DND-41 (cell line): ENCODE measurements around the gene RPL10.

Experiments
- ATAC-seq: fragments of 200-7000 bp; cut with Tn5 transposase; 3 replicates; pipeline ENCODE4 v1.9.1; 2021; ENCODE audit warnings: low read depth; ENCODE audit not compliant: insufficient read depth
- DNase-seq: peaks from one replicate; pipeline ENCODE4 v3.0.0-alpha.2; 2020
- H2AFZ ChIP-seq: 2 replicates; pipeline ENCODE4 v1.6.0; 2012; ENCODE audit warnings: low read depth, low read length
- H3K27ac ChIP-seq: 2 replicates; pipeline ENCODE4 v1.5.1; 2012; ENCODE audit warnings: low read length, inconsistent platforms
- H3K27me3 ChIP-seq: fragments of 200-600 bp; sonication (generic); 2 replicates; pipeline ENCODE4 v1.6.0; 2012; ENCODE audit warnings: low read length, mild to moderate bottlenecking, inconsistent platforms; ENCODE audit not compliant: insufficient read depth, poor library complexity
- H3K36me3 ChIP-seq: 2 replicates; pipeline ENCODE4 v1.5.1; 2012; ENCODE audit warnings: low read length, inconsistent platforms; ENCODE audit not compliant: insufficient read depth
- H3K4me1 ChIP-seq: 2 replicates; pipeline ENCODE4 v1.5.1; 2012; ENCODE audit warnings: mild to moderate bottlenecking, low read length; ENCODE audit not compliant: insufficient read depth
- H3K4me2 ChIP-seq: 2 replicates; pipeline ENCODE4 v1.6.0; 2012; ENCODE audit warnings: mild to moderate bottlenecking, moderate library complexity, low read length, inconsistent platforms; ENCODE audit not compliant: insufficient read depth
- H3K4me3 ChIP-seq, 2 experiments: fragments of 200-600 bp in 1 of 2; shearing (Covaris generic) in 1 of 2; 2 replicates each; pipeline ENCODE4 v1.5.1; 2012 to 2016; ENCODE audit warnings: inconsistent platforms in 2 of 2, low read length in 2 of 2, mild to moderate bottlenecking in 2 of 2, low read depth in 1 of 2, moderate library complexity in 1 of 2
- H3K79me2 ChIP-seq: 2 replicates; pipeline ENCODE4 v1.6.0; 2012; ENCODE audit warnings: low read length, inconsistent platforms; ENCODE audit not compliant: insufficient read depth
- H3K9ac ChIP-seq: 2 replicates; pipeline ENCODE4 v1.6.0; 2012; ENCODE audit warnings: low read depth, mild to moderate bottlenecking, inconsistent platforms, low read length, moderate library complexity
- H3K9me3 ChIP-seq: 2 replicates; pipeline ENCODE4 v1.5.1; 2012; ENCODE audit warnings: low read length, moderate library complexity, mild to moderate bottlenecking, inconsistent platforms; ENCODE audit not compliant: insufficient read depth, severe bottlenecking
- H4K20me1 ChIP-seq: 2 replicates; pipeline ENCODE4 v1.6.0; 2012; ENCODE audit warnings: low read length; ENCODE audit not compliant: insufficient read depth
- EZH2 ChIP-seq: IDR thresholded peaks from 3 replicates; pipeline ENCODE4 v1.6.1; 2012; ENCODE audit warnings: borderline replicate concordance, low read depth, mild to moderate bottlenecking, moderate library complexity, low read length, inconsistent platforms; ENCODE audit not compliant: severe bottlenecking
- TF ChIP-seq, protein P1 (sequence below): IDR thresholded peaks from 2 replicates; pipeline ENCODE4 v1.5.1; 2012; ENCODE audit warnings: borderline replicate concordance, low read length, moderate library complexity, mild to moderate bottlenecking; ENCODE audit not compliant: poor library complexity, severe bottlenecking; ENCODE audit errors: extremely low read depth

The RPL10 gene

DNA sequence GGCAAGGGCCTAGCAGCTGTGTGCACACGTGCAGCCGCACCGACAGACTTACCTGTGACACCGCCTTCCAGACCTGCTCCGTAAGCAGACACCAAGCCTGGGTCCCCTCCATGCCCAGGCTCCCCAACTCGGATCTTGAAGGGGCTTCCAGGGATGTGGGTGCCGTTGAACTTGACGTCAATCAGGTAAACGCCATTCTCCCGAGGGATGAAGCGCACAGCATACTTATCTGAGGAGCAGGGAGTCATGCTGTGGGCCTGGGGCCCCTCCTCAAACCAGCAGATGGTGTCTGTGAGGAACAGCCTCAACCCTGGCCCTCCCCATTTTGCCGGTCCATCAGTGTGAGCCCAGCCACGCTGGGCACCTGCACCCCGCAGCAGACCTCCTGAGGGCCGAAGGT is 48.2 kb upstream of the RPL10 start:
- Histone ChIP-seq H3K4me3 (no peak overlapping the region), H3K36me3 (peaks cover 64% of the 10 kb centered on the region), H3K27me3 (no peaks in the 10 kb centered on the region), H3K4me2 (no peak overlapping the region), H3K79me2 (no peaks in the 10 kb centered on the region), H3K9me3 (no peaks in the 10 kb centered on the region), H3K4me1 (no peaks in the 10 kb centered on the region), H3K27ac (no peak overlapping the region), H2AFZ (no peak overlapping the region), H3K9ac (no peak overlapping the region), H4K20me1 (peaks cover 48% of the 10 kb centered on the region)
- TF ChIP-seq EZH2 = no peak
- TF ChIP-seq, protein P1, sequence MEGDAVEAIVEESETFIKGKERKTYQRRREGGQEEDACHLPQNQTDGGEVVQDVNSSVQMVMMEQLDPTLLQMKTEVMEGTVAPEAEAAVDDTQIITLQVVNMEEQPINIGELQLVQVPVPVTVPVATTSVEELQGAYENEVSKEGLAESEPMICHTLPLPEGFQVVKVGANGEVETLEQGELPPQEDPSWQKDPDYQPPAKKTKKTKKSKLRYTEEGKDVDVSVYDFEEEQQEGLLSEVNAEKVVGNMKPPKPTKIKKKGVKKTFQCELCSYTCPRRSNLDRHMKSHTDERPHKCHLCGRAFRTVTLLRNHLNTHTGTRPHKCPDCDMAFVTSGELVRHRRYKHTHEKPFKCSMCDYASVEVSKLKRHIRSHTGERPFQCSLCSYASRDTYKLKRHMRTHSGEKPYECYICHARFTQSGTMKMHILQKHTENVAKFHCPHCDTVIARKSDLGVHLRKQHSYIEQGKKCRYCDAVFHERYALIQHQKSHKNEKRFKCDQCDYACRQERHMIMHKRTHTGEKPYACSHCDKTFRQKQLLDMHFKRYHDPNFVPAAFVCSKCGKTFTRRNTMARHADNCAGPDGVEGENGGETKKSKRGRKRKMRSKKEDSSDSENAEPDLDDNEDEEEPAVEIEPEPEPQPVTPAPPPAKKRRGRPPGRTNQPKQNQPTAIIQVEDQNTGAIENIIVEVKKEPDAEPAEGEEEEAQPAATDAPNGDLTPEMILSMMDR = no peak
- ATAC-seq (no peak), DNase-seq (no peak)

DNA sequence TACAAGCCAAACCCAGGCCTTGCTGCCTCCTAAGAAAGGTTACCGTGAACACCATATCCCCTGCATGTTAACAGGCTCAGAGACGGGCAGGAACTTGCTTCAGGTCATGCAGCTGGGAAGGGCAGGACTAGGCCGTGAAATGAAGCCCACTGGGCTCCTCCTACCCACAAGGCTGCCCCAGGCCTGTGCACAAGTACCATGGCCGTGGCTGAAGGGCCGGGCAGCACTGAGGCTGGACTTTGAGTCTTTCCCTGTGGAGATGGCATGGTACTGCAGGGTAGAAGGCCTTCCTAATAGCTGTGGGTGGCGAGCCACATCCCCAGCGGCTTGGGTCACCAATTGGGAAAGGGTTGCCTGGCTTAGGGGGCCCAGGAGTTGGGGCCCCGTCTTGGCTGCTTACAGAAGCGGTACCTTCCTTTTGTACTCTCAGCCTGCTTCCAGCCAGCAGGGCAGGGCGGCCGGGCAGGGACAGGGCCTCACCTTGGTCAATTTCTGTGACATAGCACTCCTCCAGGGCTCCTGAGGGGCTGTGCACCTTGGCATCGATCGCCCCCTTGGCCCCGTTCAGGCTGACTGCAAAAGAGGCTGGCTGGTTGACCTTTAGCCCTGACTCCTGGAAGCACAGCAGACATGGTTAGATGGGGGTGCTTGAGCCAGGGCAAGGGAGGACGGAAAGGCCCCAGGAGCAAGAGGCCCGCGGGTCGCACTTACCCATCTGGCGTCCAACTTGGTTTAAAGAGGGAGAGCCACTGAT is 47.6 kb upstream of the RPL10 start:
- no peak overlapping the region for H2AFZ ChIP-seq
- H3K27me3 ChIP-seq = no peaks in the 10 kb centered on the region
- no peaks in the 10 kb centered on the region for H3K4me1 ChIP-seq
- no peak overlapping the region for H3K4me2 ChIP-seq
- H3K9ac ChIP-seq = no peak overlapping the region
- peaks cover 70% of the 10 kb centered on the region for H3K36me3 ChIP-seq
- H4K20me1 ChIP-seq = peaks cover 55% of the 10 kb centered on the region
- no peaks in the 10 kb centered on the region for H3K9me3 ChIP-seq
- no peak for DNase-seq
- no peak for ATAC-seq
- no peak overlapping the region for H3K27ac ChIP-seq
- H3K4me3 ChIP-seq = no peak overlapping the region
- TF ChIP-seq EZH2 = no peak
- TF ChIP-seq, protein P1 = no peak
- no peaks in the 10 kb centered on the region; the same call in 1 of the 2 replicates for H3K79me2 ChIP-seq

GRCh38 chrX:154351183-154352011 is 46.8 kb upstream of the RPL10 start:
- no peak overlapping the region for H3K27ac ChIP-seq

More at GRCh38 chrX:154351183-154352011, 46.8 kb upstream of the RPL10 start:
- Histone ChIP-seq H2AFZ (no peak overlapping the region), H3K27me3 (no peaks in the 10 kb centered on the region), H3K36me3 (peaks cover 78% of the 10 kb centered on the region), H3K9me3 (no peaks in the 10 kb centered on the region), H3K79me2 (no peaks in the 10 kb centered on the region; the same call in 1 of the 2 replicates), H3K9ac (no peak overlapping the region), H4K20me1 (peaks cover 63% of the 10 kb centered on the region), H3K4me3 (no peak overlapping the region), H3K4me2 (no peak overlapping the region), H3K4me1 (no peaks in the 10 kb centered on the region)
- TF ChIP-seq, protein P1 = no peak
- TF ChIP-seq EZH2 = no peak
- DNase-seq = no peak
- ATAC-seq = no peak
